SK-N-MC (cell line): ENCODE data around the gene TRAF3.

ENCODE experiments used
- EZH2 ChIP-seq: fragments of 200-600 bp; sonication (generic); IDR thresholded peaks from one replicate; pipeline ENCODE4 v1.6.1; 2017; ENCODE audit warnings: antibody characterized with exemption
- FOXP2 ChIP-seq: optimal IDR thresholded peaks from 2 replicates; pipeline ENCODE3; 2011; ENCODE audit warnings: mild to moderate bottlenecking, moderate library complexity; ENCODE audit not compliant: insufficient read depth; ENCODE audit errors: extremely low read length, control extremely low read depth
- POLR2AphosphoS5 ChIP-seq: IDR thresholded peaks from 2 replicates; pipeline ENCODE4 v1.6.1; 2012; ENCODE audit warnings: mild to moderate bottlenecking, low read depth, low read length, borderline replicate concordance

DNA sequence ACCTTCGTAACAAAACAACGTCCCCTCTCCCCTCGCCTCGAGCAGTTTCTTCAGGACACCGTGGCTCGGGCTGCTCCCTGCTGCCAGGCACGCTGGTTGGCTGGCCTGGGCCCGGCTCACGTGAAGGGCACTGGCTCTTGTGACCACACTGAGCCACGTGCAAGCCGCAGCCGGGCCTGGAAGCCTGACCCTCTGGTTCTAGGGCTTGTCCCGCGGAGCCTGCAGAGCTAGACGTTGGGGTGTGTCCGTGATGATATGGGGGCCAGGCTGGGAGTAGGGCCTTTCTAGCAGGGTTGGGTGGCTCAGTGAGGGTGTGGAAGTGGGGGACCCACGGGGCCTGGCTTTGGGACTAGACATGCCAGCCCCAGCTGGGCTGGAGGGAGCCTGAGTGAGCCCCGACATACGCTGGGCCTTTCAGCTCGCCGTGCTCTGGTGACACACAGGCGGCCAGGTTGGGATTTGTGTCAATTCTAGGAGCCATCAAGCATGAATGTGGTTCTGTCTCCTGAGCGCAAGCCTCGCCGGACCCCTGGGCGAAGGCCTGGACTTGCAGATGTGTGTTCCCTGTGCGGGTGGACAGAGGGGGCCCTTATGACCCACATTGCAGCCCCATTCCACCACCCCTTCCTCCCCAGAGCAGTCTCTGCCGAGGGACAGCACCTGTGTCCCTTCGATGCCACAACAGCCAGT is 131.7 kb downstream of the TRAF3 start:
- TF ChIP-seq POLR2AphosphoS5: no peak
- TF ChIP-seq EZH2: no peak
- no peak for TF ChIP-seq FOXP2
